ENCODE measurements around the gene ATXN2. TPM values are rescaled to one million over a fixed set of nuclear protein-coding genes. Genes with fewer than 3 reads are reported as not detected.

ATXN2 gene
- total RNA-seq, 1 experiment from 2014 or later, result 72.9 TPM

- Histone ChIP-seq H4K5ac (ENCODE audit: insufficient read length, low read depth, low read length) (no peak overlapping the region), H3K23me2 (ENCODE audit: insufficient read length, low read depth, low read length, poor library complexity, severe bottlenecking) (peaks cover 13% of the 10 kb centered on the region), H3K4ac (ENCODE audit: low read depth, low read length) (no peak overlapping the region), H2BK12ac (ENCODE audit: insufficient read length, low read depth, low read length) (no peak overlapping the region), H3K4me2 (ENCODE audit: insufficient read depth, insufficient read length, low read length) (peak overlapping the region; percentile 83), H3K14ac (ENCODE audit: insufficient read depth, low read length) (no peak overlapping the region), H3K18ac (ENCODE audit: insufficient read length, low read depth, low read length) (no peak overlapping the region), H3K9me3 (ENCODE audit: control insufficient read depth, low read depth, low read length) (no peaks in the 10 kb centered on the region), H4K91ac (ENCODE audit: insufficient read length, low read depth, low read length) (no peak overlapping the region), H4K8ac (replicated peaks; ENCODE audit: insufficient read length, low read depth, low read length) (no peak overlapping the region), H3K79me2 (ENCODE audit: insufficient read depth, low read length) (peaks cover 37% of the 10 kb centered on the region; the same call in 1 of the 2 replicates), H2AFZ (ENCODE audit: low read length) (no peak overlapping the region), H2AK5ac (ENCODE audit: insufficient read length, low read length) (no peak overlapping the region), H3K27ac (ENCODE audit: insufficient read length, low read depth, low read length) (no peak overlapping the region), H4K20me1 (ENCODE audit: control insufficient read depth, insufficient read depth, insufficient read length) (no peaks in the 10 kb centered on the region), H2BK5ac (ENCODE audit: insufficient read length, low read length) (no peak overlapping the region), H3K27me3 (ENCODE audit: insufficient read depth, low read length) (no peaks in the 10 kb centered on the region), H3K23ac (ENCODE audit: insufficient read length, low read depth, low read length) (no peak overlapping the region), H3T11ph (ENCODE audit: low read length) (no peak overlapping the region), H3K9ac (ENCODE audit: extremely low read depth, insufficient read length, low read length) (no peak overlapping the region), H3K4me1 (ENCODE audit: insufficient read depth, low read length) (peaks cover 3% of the 10 kb centered on the region; the same call in 1 of the 2 replicates), H2BK15ac (ENCODE audit: low read depth, low read length) (no peak overlapping the region), H2BK120ac (ENCODE audit: low read depth, low read length, poor library complexity, severe bottlenecking) (no peak overlapping the region), H3K79me1 (ENCODE audit: insufficient read depth, low read depth, low read length, poor library complexity, severe bottlenecking) (peaks cover 8% of the 10 kb centered on the region), H3K56ac (ENCODE audit: insufficient read length, low read depth, low read length) (no peak overlapping the region), H2BK20ac (ENCODE audit: low read depth, low read length, poor library complexity, severe bottlenecking) (no peak overlapping the region)
- DNase-seq, result no peak
- Mint-ChIP-seq H3K36me3 (ENCODE audit: insufficient read depth in 1 of 3, low read depth in 3 of 3) (no peaks in the 10 kb centered on the region), H3K4me1 (peaks cover 56 to 64% of the 10 kb centered on the region in 2 experiments), H3K9me3 (no peaks in the 10 kb centered on the region; a peak in 1 of 5 replicates), H3K27ac (no peak overlapping the region; a peak in 1 of 7 replicates), H3K4me3 (peak overlapping the region; percentile 81 to 92; a peak in 3 of 5 replicates), H3K27me3 (ENCODE audit: low read depth) (no peaks in the 10 kb centered on the region; the same call in none of the 2 replicates)
- no peak for TF ChIP-seq CTCF (conservative IDR thresholded peaks at IDR 0.05)
- no CpG with 5 or more reads among the region's 1 CpG for WGBS (ENCODE audit: extremely low coverage, insufficient read length, low lambda C conversion rate)
Observed at GRCh38 chr12:111408116-111408440, 191.0 kb downstream of the ATXN2 start.

Data from H9 (cell line).